NCI-H345 treated with DMSO at 0.1 percent for 48 hours (cell line): ENCODE results near the gene MOCS2.
A peak's percentile ranks its signal among the peaks of the same experiment; 100 is the strongest.
"Not testable (repeated sequence)": the region's sequence is repeated elsewhere in the genome, so short reads cannot be mapped to it uniquely, and the experiment has no call there.

Source experiments
- DNase-seq: peaks from one replicate; lab custom pipeline; 2025; ENCODE audit not compliant: unreplicated experiment; lab: John Stamatoyannopoulos, UW

Gene MOCS2, protein sequence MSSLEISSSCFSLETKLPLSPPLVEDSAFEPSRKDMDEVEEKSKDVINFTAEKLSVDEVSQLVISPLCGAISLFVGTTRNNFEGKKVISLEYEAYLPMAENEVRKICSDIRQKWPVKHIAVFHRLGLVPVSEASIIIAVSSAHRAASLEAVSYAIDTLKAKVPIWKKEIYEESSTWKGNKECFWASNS

DNA sequence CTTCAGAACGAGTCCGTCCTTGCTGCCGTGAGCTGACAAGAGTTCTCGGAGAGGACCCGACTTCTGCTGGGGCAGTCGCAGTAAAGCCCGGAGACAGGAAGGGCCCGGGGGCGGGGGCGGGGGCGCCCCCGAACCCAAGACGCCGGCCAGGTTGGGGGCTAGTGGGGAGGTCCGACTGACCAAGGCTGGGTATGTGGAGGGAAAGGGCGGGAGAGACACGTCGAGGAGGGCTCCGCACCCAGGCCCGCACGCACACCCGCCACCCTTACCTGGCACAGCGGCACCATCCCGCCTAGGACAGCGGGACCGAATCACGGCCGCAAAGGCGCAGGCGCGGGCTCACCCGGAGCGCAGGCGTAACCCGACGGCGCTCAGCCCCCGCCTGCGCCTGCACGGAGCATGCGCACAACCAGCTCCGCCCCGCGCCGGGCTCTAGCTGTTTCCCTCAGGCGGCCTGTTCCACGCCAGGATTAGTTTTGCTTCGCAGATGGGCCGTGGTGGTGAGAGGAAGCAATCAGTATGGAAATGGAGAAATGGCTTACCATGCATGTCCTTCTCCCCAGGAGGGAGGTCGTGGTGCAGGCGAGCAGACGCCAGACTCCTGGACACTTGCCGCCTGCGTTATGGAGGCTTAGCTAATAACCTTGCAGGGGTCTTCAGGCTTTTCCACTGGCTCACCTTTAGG, at the start of gene MOCS2:
Gene MOCS2, minus strand, starts transcription at position 315 of the 685 bp plus-strand sequence. CDS start 2,583 bp downstream, outside the sequence.
- peak; percentile 85 for DNase-seq

DNA sequence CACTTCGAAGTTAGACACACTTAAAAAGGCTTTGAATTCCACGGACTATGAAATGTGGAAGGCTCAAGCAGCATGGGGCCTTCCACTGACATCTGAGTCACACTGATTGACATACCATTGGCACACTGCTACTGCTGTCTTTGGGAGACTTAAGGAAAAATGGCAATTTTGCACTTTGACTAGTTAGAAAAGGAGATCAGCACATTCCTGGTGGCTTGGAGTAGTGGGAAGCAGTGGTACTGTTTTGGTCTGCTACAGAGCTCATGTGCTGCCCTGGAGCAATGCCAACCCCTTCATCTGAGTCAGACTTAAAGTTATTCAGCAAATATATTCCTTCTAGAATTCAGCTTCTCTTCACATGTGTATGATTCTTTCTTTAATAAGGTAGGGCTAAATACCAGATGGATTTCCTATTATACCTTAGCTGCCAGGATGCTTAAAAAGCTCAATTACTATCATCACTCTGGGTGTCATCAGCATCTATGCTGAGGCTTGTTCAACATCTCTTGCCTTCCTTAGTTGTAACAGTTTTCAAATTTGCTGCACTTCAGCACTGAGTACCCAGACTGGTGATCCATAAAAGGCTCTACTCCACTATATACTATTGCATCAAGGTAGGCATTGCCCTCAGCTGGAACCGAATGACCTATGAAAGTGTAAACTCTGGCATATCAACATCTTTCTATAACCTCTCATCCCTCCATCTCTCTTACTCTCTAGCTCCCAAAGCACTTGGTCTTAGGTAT, 42.3 kb upstream of the MOCS2 start:
- DNase-seq = no peak

DNA sequence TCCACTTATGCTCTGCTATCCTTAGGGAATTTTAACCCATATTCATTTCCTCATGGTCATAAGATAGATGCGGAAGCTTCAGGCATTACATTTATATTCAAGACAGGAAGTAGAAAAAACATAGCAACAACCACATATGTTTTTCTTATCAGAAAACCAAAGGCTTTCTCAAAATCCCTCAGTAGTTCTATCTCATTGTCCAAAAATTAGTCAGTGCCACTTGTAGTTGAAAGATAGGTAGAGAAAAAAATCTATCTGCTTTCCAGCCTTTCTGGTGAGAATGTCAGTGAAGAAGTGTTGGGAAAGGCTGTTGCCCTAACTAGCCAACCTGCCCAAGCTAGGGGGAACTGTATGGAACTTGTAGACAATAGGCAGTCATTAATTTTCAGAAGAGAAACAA, 23.5 kb upstream of the MOCS2 start:
- DNase-seq = no peak

DNA sequence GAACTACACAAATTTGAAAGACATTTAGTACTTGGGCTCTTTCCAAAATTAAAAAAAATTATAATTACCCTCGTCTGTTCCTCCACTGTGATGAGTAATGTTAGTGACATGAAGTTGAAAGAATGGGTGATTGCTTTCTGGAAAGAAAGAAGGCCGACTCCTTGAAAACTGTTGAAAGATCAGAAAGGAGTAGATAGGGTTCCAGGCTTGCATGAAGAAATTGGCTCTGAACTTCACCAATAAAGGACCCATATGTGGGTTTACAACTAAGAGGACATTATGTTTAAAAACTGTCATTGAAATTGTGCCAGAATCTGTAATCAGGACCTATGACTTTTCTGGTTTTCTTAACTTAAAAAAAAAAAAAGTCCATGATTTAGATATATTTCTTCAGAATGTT, 20.7 kb upstream of the MOCS2 start:
- DNase-seq = no peak

DNA sequence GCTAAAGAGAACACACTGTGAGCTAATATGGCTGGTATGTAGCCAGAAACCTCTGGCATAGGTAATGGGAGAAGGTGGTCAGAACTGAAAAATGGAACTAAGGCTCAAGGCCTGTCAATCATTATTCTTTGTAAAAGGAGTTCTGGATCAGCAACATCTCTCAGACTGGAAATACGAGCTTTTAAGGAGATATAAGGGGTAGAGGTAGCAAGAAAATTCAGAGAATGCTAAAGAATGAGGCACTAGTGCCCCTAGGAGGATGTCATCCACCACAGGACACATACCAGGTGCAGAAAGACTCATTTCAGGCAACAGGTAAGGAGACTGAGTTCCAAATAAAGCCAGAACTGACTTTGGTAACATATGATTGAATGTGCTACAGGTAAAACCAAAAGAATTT, 18.9 kb upstream of the MOCS2 start:
- no peak for DNase-seq

DNA sequence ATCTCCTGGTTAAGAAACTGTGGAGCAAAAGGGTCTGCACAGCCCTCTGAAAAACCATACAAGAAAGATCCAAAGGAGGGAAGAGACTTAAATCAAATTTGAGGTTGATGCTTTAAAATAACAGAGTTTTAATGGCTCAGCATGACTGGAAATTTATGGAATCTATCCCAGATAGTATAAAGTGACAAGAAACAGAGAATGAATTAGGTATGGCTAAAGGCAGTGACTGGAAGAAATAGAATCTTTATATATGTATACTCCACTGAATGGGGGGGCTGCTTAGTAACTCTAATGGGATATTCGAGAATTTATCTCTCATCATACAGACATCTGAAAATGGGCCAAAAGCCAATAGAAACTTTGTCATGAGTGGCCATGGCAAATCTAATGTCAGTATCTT, 17.6 kb upstream of the MOCS2 start:
- no peak for DNase-seq

DNA sequence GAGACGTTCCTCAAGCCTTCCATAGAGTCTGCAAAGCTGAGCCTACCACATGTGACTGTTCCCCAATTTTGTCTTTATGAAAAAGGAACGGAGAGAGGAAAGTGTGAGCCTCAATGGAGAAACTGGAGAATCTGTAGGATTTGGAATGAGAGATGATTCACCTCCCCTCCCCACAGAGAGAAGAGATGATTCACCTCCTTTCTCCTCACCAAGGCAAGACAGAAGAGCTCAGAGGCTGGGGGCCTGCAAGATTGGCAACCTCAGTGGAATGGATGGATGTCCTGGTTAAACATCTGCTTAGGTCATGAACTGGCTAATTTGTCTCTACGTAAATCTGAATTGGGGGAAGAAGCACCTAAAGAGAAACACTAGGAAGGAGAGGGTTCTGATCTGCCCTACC, 17.0 kb upstream of the MOCS2 start:
- DNase-seq = no peak

DNA sequence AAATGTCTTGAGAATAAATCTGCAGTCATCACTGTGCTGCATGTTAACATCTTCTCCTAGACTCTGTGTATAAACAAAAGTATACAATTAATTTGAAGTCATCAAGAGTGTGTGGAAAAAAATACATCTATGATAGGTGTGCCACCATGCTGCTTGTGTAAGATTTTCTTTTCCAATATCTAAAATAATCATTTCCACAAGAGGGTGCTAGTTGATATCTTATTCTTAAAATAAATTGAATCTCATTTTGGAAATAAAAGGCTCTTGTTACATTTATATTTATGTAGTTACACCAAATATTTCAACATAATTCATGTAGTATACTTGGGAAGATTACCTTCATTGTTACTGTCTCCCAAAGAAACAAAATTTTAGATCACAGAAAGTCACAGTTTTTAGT, 14.1 kb upstream of the MOCS2 start:
- DNase-seq = no peak

DNA sequence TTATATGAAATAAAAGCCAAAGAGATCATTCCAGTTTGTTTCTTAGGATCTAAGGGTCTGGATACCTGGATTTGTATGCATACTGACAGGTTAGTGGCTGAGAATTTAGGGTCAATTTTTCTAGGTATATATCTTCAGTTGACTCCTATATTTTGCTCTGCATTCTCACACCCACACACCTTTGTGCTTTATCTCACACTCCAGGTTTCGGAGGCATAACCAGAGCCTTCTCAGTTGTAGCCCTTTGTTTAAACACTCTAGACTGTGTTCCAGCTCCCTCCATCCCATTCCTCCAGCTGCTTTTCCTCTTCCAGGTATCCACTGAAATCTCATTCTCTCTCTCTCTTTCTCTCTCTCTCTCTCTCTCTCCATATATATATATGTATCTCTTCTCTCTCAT, 10.6 kb upstream of the MOCS2 start:
- no peak for DNase-seq

DNA sequence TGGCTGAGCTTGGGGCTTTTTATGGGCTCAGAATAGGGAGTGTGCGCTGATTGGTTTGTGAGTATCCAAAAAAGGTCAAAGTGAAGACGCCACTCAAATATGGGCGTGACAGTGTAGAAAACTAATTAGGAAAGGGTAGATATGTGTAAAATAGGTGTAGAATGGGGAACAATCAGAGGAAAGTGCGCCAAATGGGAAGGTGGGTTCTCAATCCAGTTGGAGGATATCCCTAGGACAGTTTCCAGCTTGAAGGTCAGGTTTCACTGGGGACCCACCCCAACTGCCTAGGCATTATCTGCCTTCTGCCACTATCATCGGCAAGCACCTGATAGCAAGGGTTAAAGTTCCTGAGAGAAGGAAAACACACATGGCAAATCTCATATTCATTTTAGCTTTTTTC, 9.3 kb upstream of the MOCS2 start:
- DNase-seq = no peak

DNA sequence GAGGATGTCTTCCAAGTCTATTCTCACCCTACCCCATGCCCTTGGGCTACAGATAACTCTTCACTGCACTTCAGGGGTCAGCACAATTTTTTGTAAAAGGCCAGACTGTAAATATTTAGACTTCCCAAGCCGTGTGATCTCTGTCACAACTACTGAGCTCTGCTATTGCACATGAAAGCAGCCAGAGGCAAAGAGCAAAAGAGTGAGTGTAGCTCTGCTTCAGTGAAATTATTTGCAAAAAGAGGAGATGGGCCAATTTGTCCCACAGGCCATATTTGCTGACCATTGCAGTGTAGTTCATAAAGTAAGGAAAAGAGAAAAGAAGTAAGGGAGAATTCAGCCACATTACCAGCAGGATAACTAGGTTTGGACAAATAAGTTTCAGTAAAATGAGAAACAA, 7.0 kb upstream of the MOCS2 start:
- no peak for DNase-seq

DNA sequence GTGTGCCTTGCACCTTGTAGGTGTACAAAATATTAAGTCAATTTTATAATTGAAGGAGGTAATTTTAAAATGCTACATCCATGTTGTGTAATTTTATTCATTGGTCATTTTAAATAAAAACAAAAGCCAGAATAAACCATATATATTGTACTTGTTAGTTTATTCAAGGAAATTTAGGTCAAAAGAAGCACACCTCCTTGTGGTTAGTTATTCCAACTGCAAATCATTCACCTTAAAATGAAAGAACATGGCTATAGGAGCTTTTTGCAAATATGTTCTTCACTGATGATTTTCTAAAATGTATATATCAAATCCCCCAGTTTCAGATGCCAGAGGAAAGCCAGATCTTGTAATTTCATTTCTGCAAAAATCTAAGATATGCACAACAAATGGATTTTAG, 5.4 kb upstream of the MOCS2 start:
- no peak for DNase-seq

DNA sequence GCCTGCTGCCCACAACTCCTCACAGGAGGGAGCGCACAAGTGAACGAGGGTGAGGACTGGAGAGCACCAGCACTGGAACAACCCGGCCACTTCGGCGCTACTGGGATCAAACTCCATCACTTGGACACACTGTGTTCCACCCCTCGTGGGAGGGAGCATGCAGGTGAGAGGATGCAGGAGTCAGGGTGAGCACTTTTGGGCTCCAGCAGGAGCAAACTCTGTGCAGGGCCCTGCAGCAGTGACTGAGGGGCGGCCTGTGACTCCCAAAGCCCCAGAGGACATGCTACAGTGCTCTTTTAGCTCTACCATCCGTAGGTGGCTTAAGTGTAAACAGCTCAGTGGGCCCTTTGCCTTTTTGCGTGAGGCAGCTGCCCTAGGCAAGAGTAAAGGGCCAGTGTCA, 4.4 kb upstream of the MOCS2 start:
- DNase-seq = no peak

DNA sequence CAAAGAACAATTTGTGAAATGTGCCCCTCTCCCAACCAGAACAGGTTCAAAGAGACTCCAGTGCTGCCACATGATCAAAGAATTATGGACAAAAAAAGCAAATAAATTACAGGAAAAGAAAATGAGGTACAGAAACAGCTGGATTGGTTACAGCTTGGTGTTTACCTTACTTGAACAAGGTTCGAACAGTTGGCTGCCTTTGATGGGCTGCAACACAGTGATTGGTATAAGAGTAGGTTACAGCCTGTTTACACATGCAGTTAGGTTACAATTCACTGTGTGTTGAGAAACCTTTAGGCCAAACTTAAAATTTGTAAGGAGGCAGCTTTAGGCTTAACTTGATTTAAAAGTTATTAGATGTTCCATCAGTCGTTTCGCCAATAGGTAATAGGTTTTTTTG, 3.4 kb upstream of the MOCS2 start:
- DNase-seq = no peak

DNA sequence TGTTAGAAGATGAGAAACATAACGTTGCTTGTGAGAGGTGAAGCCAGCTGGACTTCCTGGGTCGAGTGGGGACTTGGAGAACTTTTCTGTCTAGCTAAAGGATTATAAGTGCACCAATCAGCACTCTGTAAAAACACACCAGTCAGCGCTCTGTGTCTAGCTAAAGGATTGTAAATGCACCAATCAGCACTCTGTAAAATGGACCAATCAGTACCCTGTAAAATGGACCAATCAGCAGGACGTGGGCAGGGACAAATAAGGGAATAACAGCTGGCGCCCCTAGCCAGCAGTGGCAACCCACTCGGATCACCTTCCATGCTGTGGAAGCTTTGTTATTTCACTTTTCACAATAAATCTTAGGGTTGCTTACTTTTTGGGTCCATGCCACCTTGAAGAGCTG, 2.8 kb upstream of the MOCS2 start:
- DNase-seq = not testable (repeated sequence)

DNA sequence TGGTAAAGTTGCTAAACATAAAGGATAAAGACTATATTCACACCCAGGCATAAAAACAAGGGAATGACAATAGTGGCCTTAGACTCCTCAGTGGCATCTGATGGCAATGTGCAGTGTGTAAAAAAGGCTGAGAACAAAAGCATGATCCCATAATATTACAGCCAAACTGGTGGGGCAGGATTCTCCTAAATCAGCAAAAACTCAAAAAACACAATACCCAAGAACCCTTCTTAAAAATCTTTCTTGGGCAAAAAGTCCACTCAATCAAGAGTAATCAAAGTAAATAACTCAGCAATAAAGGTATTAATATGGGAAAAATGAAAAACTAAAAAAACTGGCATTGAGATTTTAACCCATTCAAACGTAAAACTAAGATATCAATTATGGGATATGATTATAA, 1.6 kb upstream of the MOCS2 start:
- DNase-seq = no peak

DNA sequence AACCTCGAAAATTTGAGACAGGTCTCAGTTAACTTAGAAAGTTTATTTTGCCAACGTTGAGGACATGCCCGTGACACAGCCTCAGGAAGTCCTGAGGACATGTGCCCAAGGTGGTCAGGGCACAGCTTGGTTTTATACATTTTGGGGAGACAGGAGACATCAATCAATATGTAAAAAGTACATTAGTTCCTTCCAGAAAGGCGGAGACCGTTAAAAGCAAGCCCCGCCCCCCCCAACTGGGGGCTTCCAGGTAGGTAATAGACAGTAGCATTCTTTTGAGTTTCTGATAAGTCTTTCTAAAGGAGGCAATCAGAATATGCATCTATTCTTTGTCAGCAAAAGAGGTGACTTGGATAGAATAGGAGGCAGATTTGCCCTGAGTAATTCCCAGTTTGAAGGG, 599 bp upstream of the MOCS2 start:
- no peak for DNase-seq

DNA sequence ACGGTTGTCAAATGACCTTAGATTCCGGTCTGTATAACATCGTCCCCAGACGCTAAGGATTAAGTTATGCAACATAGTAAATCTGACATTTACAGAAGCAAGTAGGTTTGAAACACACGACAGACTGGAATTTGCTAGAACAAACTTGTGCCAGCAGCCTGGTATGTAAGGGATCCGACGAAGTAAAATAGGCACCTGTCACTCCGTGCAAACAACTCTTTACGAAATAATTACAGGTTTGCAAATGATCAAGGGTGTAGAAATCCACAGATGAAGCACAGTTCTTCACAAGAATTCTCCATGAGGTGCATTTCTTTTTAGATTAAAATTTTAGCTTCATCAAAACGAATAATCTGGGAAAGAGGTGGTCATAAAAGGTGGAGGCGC, 508 bp downstream of the MOCS2 start:
- DNase-seq = no peak

DNA sequence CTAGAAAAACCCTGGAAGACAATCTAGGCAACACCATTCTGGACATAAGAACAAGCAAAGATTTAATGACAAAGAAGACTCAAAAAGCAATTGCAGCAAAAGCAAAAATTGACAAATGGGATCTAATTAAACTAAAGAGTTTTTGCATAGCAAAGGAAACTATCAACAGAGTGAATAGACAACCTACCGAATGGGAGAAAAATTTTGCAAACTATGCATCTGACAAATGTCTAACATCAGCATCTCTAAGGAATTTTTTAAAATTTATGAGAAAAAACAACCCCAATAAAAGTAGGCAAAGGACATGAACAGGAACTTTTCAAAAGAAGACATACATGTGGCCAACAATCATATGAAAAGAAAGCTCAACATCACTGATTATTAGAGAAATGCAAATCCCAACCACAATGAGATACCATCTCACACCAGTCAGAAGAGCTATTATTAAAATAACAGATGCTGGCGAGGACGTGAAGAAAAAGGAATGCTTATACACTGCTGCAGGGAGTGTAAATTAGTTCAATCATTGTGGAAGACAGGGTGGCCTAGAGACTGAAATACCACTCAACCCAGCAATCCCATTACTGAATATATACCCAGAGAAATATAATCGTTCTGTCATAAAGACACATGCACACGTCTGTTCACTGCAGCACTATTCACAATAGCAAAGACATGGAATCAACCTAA, 3.8 kb downstream of the MOCS2 start:
- no peak for DNase-seq

DNA sequence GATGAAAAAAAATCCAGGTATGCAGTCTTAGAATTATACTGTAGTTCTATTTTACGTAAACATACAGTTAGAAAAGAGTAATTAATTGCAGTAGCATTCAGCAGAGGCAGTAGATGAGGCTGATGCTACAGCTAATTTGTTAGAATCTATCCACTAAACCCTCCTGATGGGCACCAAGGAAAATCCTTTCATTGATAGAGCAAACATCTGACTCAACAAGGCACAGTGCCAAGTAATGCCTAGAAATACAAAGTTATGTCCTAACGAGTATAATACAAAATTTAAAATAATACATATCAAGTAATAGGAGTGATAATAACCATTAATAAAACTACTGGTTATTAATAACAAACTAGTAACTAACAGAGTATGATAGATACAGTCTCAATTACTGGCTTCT, 9.0 kb downstream of the MOCS2 start:
- DNase-seq = no peak

DNA sequence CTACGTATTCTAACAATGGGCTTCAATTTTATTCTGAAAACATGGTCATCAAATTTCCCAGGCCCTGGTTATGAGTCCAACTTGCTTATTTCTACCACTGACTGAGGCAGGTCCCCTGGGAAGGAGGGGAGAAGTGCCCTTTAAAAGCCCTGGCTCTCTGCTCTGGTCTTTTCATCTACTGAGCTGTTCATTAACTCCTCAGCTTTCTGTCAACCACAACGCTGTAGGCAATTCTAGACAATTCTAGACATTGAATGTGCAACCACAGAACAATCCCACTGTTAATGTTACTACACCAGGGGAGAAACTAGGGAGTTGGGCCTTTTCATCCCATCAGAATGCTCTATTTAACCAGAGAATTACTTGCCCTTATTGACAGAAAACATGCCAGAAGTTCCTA, 10.0 kb downstream of the MOCS2 start:
- DNase-seq = no peak
